Suppressor macrophage treated with lipopolysaccharide for 4 hours (primary cell): ENCODE measurements around the gene TRPC4AP.

Experiments used
- DNase-seq: peaks from one replicate; pipeline ENCODE4 v3.0.0-alpha.2; 2020

The TRPC4AP gene

GRCh38 chr20:35000922-35001595 lies 91.5 kb downstream of the TRPC4AP start:
- DNase-seq: no peak

- DNase-seq: no peak
These were observed 92.2 kb downstream of the TRPC4AP start for GRCh38 chr20:35000311-35000921.

GRCh38 chr20:34999782-35000181 lies 92.8 kb downstream of the TRPC4AP start:
- DNase-seq: no peak

- DNase-seq: no peak
These were observed 93.6 kb downstream of the TRPC4AP start for GRCh38 chr20:34999021-34999451.

GRCh38 chr20:34998331-34998950 lies 94.2 kb downstream of the TRPC4AP start:
- no peak for DNase-seq

GRCh38 chr20:34997774-34998173 lies 94.8 kb downstream of the TRPC4AP start:
- DNase-seq: no peak

- DNase-seq: no peak
These were observed 95.5 kb downstream of the TRPC4AP start for GRCh38 chr20:34997131-34997561.

- no peak for DNase-seq
These were observed 96.2 kb downstream of the TRPC4AP start for GRCh38 chr20:34996243-34997028.

- no peak for DNase-seq
These were observed 96.9 kb downstream of the TRPC4AP start for GRCh38 chr20:34995696-34996095.

- no peak for DNase-seq
These were observed 97.4 kb downstream of the TRPC4AP start for GRCh38 chr20:34995192-34995591.

GRCh38 chr20:34994509-34995131 lies 98.0 kb downstream of the TRPC4AP start:
- DNase-seq: no peak

- DNase-seq: no peak
These were observed 98.6 kb downstream of the TRPC4AP start for GRCh38 chr20:34993941-34994508.

GRCh38 chr20:34992751-34993417 lies 99.7 kb downstream of the TRPC4AP start:
- DNase-seq: no peak

GRCh38 chr20:34990661-34991214 lies 101.9 kb downstream of the TRPC4AP start:
- DNase-seq: no peak

- DNase-seq: no peak
These were observed 102.4 kb downstream of the TRPC4AP start for GRCh38 chr20:34990231-34990630.

GRCh38 chr20:34989670-34990069 lies 102.9 kb downstream of the TRPC4AP start:
- DNase-seq: no peak

GRCh38 chr20:34989118-34989517 lies 103.5 kb downstream of the TRPC4AP start:
- DNase-seq: no peak

GRCh38 chr20:34988191-34988540 lies 104.4 kb downstream of the TRPC4AP start:
- DNase-seq: no peak

GRCh38 chr20:34987288-34988190 lies 105.1 kb downstream of the TRPC4AP start:
- no peak for DNase-seq
